K562 (cell line): Measurements from ENCODE around the gene ACP4. TPM values are rescaled to one million over a fixed set of nuclear protein-coding genes. Genes with fewer than 3 reads are reported as not detected.

ENCODE experiments used
- ATAC-seq: fragments of 200-7000 bp; cut with Tn5 transposase; 3 replicates; pipeline ENCODE4 v1.9.1; 2020; ENCODE audit warnings: moderate library complexity
- BruUV-seq: library from RNA; stranded (reverse); fragments of 400-500 nt; replicated peaks from 2 replicates; lab custom pipeline; 2021; lab: Mats Ljungman, UMichigan
- CTCF ChIA-PET: fragments of 300-600 bp; formaldehyde crosslinking; extraction: SDS; loops from one replicate; lab custom pipeline; 2021; ENCODE audit warnings: low intra/inter-chr PET ratio; lab: Yijun Ruan, JAX
- POLR2A ChIA-PET: fragments of 300-600, 350-650 bp; sonication (Branson Sonifier 250); formaldehyde crosslinking; extraction: SDS; loops from one replicate; lab custom pipeline; 2021; ENCODE audit warnings: antibody characterized with exemption, inconsistent platforms; lab: Yijun Ruan, JAX
- DNase-seq, 4 experiments: peaks; one replicate each; pipeline versions ENCODE4 v3.0.0 to v3.0.0-alpha.2; 2011 to 2018; ENCODE audit warnings: low spot score in 3 of 4, mixed read lengths in 3 of 4; ENCODE audit errors: extremely low read depth in 1 of 4
- FAIRE-seq: peaks from 2 replicates; lab custom pipeline; 2011; peaks lifted over from hg19 to GRCh38; lab: Jason Lieb, UNC
- H2AFZ ChIP-seq: 2 replicates; pipeline ENCODE4 v1.6.0; 2011; ENCODE audit warnings: low read depth, low read length, control low read depth, inconsistent platforms
- H3K27ac ChIP-seq: fragments of 200-600 bp; 3 replicates; pipeline ENCODE4 v1.8.0; 2011; ENCODE audit warnings: low read depth, mild to moderate bottlenecking, control low read depth, inconsistent platforms, low read length, moderate library complexity, mixed read lengths; ENCODE audit errors: extremely low read depth
- H3K27me3 ChIP-seq, 2 experiments: fragments of 300-600 bp in 1 of 2; 2 replicates in 1 of 2; 3 replicates in 1 of 2; pipeline versions ENCODE4 v1.6.0 to v1.8.0; 2011; ENCODE audit warnings: inconsistent platforms in 2 of 2, low read length in 2 of 2, mild to moderate bottlenecking in 1 of 2, mixed read lengths in 1 of 2, moderate library complexity in 1 of 2; ENCODE audit not compliant: control insufficient read depth in 2 of 2, insufficient read depth in 2 of 2
- H3K36me3 ChIP-seq: fragments of 300-600 bp; 3 replicates; pipeline ENCODE4 v1.8.0; 2011; ENCODE audit warnings: mild to moderate bottlenecking, low read length, inconsistent platforms; ENCODE audit not compliant: control insufficient read depth, insufficient read depth
- H3K4me1 ChIP-seq, 2 experiments: fragments of 200-600 bp in 1 of 2; replicated peaks in 1 of 2; 2 replicates in 1 of 2; 3 replicates in 1 of 2; pipeline versions ENCODE4 v1.5.1 to v1.8.0; 2011; ENCODE audit warnings: inconsistent platforms in 2 of 2, low read length in 2 of 2, mild to moderate bottlenecking in 1 of 2, mixed read lengths in 1 of 2, moderate library complexity in 1 of 2; ENCODE audit not compliant: control insufficient read depth in 2 of 2, insufficient read depth in 2 of 2
- H3K4me2 ChIP-seq: 2 replicates; pipeline ENCODE4 v1.6.1; 2011; ENCODE audit warnings: low read length, control low read depth, inconsistent platforms, mixed read lengths; ENCODE audit not compliant: insufficient read depth
- H3K4me3 ChIP-seq: fragments of 200-600 bp; sonication (generic), shearing (Covaris generic); 2 replicates; pipeline ENCODE4 v1.5.1; 2016; ENCODE audit warnings: control low read depth, inconsistent platforms
- H3K79me2 ChIP-seq: fragments of 200-600 bp; 3 replicates; pipeline ENCODE4 v1.8.0; 2011; ENCODE audit warnings: low read length, inconsistent platforms; ENCODE audit not compliant: control insufficient read depth, insufficient read depth
- H3K9ac ChIP-seq, 2 experiments: 2 replicates each; pipeline versions ENCODE4 v1.6.0 to v1.6.1; 2011; ENCODE audit warnings: low read depth in 2 of 2, low read length in 2 of 2, control low read depth in 1 of 2, inconsistent platforms in 1 of 2, mild to moderate bottlenecking in 1 of 2, mixed read lengths in 1 of 2; ENCODE audit not compliant: insufficient read depth in 1 of 2
- H3K9me1 ChIP-seq: one replicate; pipeline ENCODE4 v1.6.0; 2011; ENCODE audit warnings: inconsistent platforms, mild to moderate bottlenecking, low read length, moderate library complexity; ENCODE audit not compliant: control insufficient read depth, insufficient read depth
- H3K9me3 ChIP-seq: replicated peaks from 2 replicates; pipeline ENCODE4 v1.5.1; 2011; ENCODE audit warnings: low read depth, low read length, inconsistent platforms; ENCODE audit not compliant: control insufficient read depth, insufficient read depth
- H4K20me1 ChIP-seq: replicated peaks from 2 replicates; pipeline ENCODE4 v1.6.1; 2011; ENCODE audit warnings: low read length, inconsistent platforms, mixed read lengths; ENCODE audit not compliant: control insufficient read depth, insufficient read depth
- TFAP4 ChIP-seq: sonication (generic); formaldehyde crosslinking; IDR thresholded peaks from 2 replicates; pipeline ENCODE4 v1.8.0; 2022; ENCODE audit warnings: missing genetic modification reagents, mild to moderate bottlenecking, moderate library complexity, borderline replicate concordance
- ZNF263 ChIP-seq: sonication (generic); formaldehyde crosslinking; IDR thresholded peaks from 2 replicates; pipeline ENCODE4 v1.8.0; 2022; ENCODE audit warnings: mild to moderate bottlenecking, missing genetic modification reagents, borderline replicate concordance
- WGBS: fragments of 100-300 bp; shearing (Covaris generic); methylation state at CpG from one replicate; pipeline ENCODE4 v1.1.6; 2016; ENCODE audit warnings: low coverage, mixed read lengths; ENCODE audit not compliant: insufficient coverage; ENCODE audit errors: missing lambda C conversion rate; 5-methylcytosine and 5-hydroxymethylcytosine counted together
- in situ Hi-C: fragments of 300-500 bp; cut with MboI; formaldehyde crosslinking; loops from 4 replicates; pipeline ENCODE4 v1.15.0; 2018; ENCODE audit warnings: inconsistent platforms, mixed read lengths
- intact Hi-C: fragments of 100-400 bp; cut with micrococcal nuclease; formaldehyde crosslinking; loops from 2 replicates; pipeline ENCODE4 v1.14.2; 2022
- polyA plus RNA-seq, 8 experiments: library from polyadenylated mRNA; depleted of rRNA in 4 of 8; stranded (reverse) in 5 of 8; unstranded in 3 of 8; fragments of >200 nt; fragmentation: Nextera tagmentation in 2 of 8; fragmentation: Illumina TruSeq in 1 of 8; extraction: Ambion mirVana in 2 of 8; extraction: Trizol in 1 of 8; gene quantifications; 2 replicates each; pipeline versions ENCODE4 v1.2.1 to v1.2.3, GENCODE V29; 2011 to 2014; ENCODE audit warnings: inconsistent platforms in 1 of 8, missing spikeins in 1 of 8
- total RNA-seq, 7 experiments: library from RNA; depleted of rRNA in 6 of 7; stranded (reverse); fragments of >200 nt in 6 of 7; fragmentation: Illumina TruSeq in 2 of 7; extraction: Trizol in 2 of 7; gene quantifications; 2 replicates each; pipeline versions ENCODE4 v1.2.1 to v1.2.3, GENCODE V29; 2011 to 2021; ENCODE audit warnings: low replicate concordance in 1 of 7

ACP4 gene
- total and polyA plus RNA-seq, 9 of the 15 experiments (the other 6 are each of a cell fraction or from before 2014, with no cell fraction given): not detected

- Histone ChIP-seq H3K9ac (no peak overlapping the region), H3K9me3 (no peaks in the 10 kb centered on the region), H2AFZ (no peak overlapping the region), H3K4me3 (no peak overlapping the region), H3K9me1 (no peaks in the 10 kb centered on the region), H4K20me1 (no peaks in the 10 kb centered on the region; the same call in 1 of the 2 replicates), H3K4me2 (no peak overlapping the region), H3K36me3 (no peaks in the 10 kb centered on the region), H3K27me3 (peaks cover 0 to 20% of the 10 kb centered on the region in 2 experiments; a peak in 3 of 5 replicates), H3K4me1 (peaks cover 4 to 14% of the 10 kb centered on the region in 2 experiments; a peak in 4 of 5 replicates), H3K79me2 (no peaks in the 10 kb centered on the region), H3K27ac (no peak overlapping the region)
- ATAC-seq (no peak), FAIRE-seq (no peak), DNase-seq (no peak)
- no peak for TF ChIP-seq ZNF263 (CRISPR knock-in tag)
- peak; percentile 10; the same call in 1 of the 2 replicates for TF ChIP-seq TFAP4 (CRISPR knock-in tag)
- intact Hi-C loops (no loop called here), in situ Hi-C loops (no loop called here)
- POLR2A ChIA-PET: interaction anchor here (0.7 to 2.2 kb wide), 3 partner anchors 9 to 26 kb away, joined by 3 to 13 read pairs (median 3); no protein-coding TSS in a partner anchor
- WGBS: 25% methylated on average over 5 of the region's 5 CpGs
- no TSS peak for BruUV-seq
- CTCF ChIA-PET: no interaction called here
Measured at GRCh38 chr19:50829801-50830200, 39.6 kb downstream of the ACP4 start.
